Sciatic nerve (tissue), 2 donors: ENCODE data around the gene NR1D2. TPM values are rescaled to one million over a fixed set of nuclear protein-coding genes. Genes with fewer than 3 reads are reported as not detected.
"Not testable (repeated sequence)": the region's sequence is repeated elsewhere in the genome, so short reads cannot be mapped to it uniquely, and the experiment has no call there.

ENCODE experiments used
- ATAC-seq: fragments of 200-7000 bp; cut with Tn5 transposase; one replicate; pipeline ENCODE4 v1.9.1; 2020; ENCODE audit warnings: mild to moderate bottlenecking, moderate library complexity
- DNase-seq: peaks from one replicate; pipeline ENCODE4 v3.0.0-alpha.2; 2020; ENCODE audit warnings: low spot score
- intact Hi-C: fragments of 100-400 bp; cut with DNase I; formaldehyde crosslinking; loops from one replicate; pipeline ENCODE4 v1.14.2; 2022
- total RNA-seq: library from RNA; stranded (reverse); fragmentation: NEBNext Ultra II Directional; extraction: Animal tissue kit (Norgen Biotek cat#: 25700); gene quantifications from one replicate; pipeline ENCODE4 v1.2.1, GENCODE V29; 2021
- donor health status: DM: no; HTN: no; CAD: no.
- donor health status: DM: no; HTN: no; CAD: no.

Gene NR1D2
- total RNA-seq, 1 donor from 2014 or later, result 71.5 TPM

DNA sequence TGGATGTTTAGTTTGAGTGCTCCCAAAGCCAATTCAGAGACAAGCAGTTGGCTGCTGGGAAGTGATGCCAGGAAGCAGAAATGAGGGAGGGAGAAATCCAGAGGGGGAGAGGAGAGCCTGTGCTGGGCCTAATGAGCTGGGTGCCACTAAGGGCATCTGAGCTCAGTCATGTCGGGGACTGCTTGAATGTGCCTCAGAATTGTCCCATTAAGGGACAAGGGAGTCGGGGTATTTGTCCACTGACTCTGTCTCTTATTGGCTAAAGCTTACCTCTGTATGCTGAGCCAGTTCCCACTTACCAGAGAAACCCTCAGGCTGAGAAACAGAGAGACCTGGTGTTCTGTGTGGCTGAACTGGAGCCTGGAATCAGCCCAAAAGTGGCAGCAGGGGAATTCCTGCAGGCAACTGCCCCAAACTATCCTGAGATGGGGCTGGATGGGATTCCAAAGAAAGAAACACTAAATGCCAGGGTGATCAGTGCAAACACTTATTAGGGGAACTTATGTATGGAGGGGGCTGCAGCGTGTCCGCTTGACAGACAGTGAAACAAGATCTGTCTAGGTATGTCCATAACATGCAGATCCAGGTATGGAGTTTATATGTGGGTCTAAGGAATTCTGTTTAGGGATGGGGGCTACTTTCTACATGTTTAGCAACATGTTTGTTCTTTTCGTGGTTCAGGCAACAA lies 48.6 kb downstream of the NR1D2 start:
- intact Hi-C loops, result no loop called here
- no peak for DNase-seq
- peak; percentile 3 for ATAC-seq

- no peak for DNase-seq
- intact Hi-C loops, result no loop called here
- ATAC-seq, result no peak
These were observed 49.1 kb downstream of the NR1D2 start for GRCh38 chr3:23994244-23994569.

DNA sequence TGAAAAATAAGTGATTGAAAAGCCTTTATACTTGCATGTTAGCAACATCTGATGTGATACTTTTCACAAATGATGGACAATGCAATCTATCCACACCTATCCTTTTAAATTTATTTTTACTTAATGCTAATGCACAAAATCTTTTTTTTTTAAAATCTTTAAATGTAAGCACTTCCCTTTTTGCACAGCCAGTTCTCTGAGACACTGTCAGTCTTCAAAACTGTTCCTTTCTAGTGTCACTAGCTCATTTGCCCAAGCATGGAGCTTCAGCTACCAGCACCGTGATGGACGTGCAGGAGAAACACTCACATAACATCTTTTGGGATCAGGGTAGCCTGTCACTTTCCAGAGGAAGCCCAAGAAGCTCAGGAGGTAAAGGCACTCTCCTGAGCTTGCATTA lies 50.1 kb downstream of the NR1D2 start:
- intact Hi-C loops, result no loop called here
- ATAC-seq (no peak), DNase-seq (no peak)

DNA sequence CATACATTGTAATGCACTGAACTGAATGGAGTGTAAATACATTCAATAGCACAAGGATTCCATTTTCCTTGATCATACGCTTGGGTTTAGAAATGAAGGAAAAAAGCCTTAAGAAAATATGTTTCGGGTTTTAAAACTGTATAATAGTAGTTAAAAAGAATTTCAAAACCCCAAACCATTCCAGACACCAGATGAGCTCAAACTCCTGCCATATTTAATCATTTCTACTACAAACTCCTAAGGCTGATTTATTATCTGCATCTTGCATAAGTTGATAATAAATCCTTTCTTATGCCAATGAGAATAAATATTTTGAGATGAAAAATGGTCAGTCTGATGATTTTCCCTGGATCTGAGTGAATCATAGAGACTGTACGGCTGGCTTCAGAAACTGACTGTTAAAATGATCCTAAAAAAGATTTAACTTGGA lies 51.0 kb downstream of the NR1D2 start:
- intact Hi-C loops, result no loop called here
- DNase-seq, result no peak
- ATAC-seq, result no peak

DNA sequence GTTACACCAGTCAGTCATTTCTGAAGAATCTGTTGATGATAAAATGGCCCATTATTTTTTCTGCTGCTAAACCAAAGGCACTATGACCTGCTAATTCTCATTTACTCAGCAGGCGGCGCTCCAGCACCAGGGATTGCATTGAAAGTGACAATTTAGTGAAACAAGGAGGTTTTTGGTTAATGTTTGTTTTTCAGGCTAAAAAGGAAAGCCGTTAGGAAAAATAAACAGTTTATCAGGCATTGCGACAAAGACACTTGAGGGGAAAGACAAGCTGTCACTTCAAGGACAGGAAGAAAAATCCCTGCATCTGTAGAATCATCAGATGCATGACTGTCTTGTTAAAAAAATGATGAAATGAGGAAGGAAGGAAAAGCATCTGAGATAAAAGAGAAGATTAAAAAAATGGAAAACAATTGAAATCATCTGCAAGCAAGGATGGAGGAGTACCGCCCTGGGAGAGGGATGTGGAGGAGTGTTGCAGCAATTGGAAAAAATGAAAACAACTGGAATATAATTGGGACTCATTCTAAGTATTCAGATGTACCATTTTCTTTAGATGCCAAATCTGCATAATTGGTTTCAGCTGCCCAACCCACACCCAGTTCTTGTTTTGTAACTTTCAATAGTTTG lies 54.0 kb downstream of the NR1D2 start:
- DNase-seq, result peak; percentile 88
- peak; percentile 62 for ATAC-seq
- intact Hi-C loops, result no loop called here

DNA sequence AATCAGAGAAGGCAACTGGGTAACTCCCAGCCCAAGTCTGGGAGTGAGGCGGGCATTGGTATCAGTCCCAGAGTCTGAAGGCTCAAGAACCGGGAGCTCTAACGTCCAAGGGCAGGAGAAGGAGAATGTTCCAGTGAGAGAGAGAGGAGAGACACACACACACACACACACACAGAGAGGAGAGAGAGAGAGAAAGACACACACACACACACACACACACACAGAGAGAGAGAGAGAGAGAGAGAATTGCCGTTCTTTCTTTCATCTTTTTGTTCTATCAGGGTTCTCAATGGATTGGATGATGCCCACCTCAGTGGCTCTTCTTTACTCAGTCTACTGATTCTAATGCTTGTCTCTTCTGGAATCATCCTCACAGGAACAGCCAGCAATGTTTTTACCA lies 57.0 kb downstream of the NR1D2 start:
- ATAC-seq (no peak), DNase-seq (no peak)
- intact Hi-C loops, result loop anchor here (10.0 kb wide), 1 partner anchor 233 kb away; no protein-coding TSS in a partner anchor

GRCh38 chr3:24003466-24003865 lies 58.4 kb downstream of the NR1D2 start:
- intact Hi-C loops, result loop anchor here (10.0 kb wide), 1 partner anchor 231 kb away; no protein-coding TSS in a partner anchor
- DNase-seq (no peak), ATAC-seq (no peak)

DNA sequence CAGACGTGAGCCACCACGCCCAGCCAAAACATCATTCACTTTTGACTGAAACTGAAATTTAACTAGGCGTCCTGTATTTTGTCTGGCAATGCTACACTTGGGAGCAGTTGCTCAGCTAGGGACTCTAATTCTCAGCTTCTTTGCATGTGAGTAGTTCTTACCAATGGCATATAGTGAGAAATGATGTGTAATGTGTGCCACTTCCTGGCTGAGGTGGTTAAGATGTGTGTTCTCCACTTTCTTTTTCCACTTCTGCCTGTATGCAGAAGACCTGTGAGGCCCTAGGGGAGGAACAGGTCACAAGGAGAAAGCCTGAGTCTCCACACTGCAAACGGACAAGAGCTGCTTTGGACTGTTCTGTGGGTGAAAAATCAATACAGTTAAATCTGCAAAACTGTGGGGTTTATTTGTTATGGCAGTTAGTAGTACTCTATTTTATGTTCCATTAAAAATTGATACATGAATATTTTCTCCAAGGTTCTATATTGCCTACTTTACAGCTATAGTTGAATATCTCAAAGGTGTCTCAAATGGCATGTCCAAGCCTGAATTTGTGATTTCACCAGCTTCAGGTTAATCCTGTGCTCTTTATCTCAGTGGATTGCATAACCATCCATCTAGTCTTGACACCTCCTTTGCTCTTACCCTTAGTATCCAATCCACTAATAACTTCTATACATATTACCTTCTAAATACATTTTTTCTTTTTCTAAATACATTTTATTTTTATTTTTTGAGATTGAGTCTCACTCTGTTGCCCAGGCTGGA lies 59.3 kb downstream of the NR1D2 start:
- intact Hi-C loops, result loop anchor here (10.0 kb wide), 1 partner anchor 230 kb away; no protein-coding TSS in a partner anchor
- DNase-seq (no peak), ATAC-seq (no peak)

GRCh38 chr3:24005669-24006068 lies 60.6 kb downstream of the NR1D2 start:
- intact Hi-C loops, result loop anchor here (10.0 kb wide), 1 partner anchor 229 kb away; no protein-coding TSS in a partner anchor
- ATAC-seq (no peak), DNase-seq (no peak)

GRCh38 chr3:24010834-24011233 lies 65.7 kb downstream of the NR1D2 start:
- ATAC-seq, intact Hi-C loops, DNase-seq: not testable (repeated sequence)

GRCh38 chr3:24012589-24013269 lies 67.6 kb downstream of the NR1D2 start:
- intact Hi-C loops, result no loop called here
- no peak for ATAC-seq
- DNase-seq, result no peak

DNA sequence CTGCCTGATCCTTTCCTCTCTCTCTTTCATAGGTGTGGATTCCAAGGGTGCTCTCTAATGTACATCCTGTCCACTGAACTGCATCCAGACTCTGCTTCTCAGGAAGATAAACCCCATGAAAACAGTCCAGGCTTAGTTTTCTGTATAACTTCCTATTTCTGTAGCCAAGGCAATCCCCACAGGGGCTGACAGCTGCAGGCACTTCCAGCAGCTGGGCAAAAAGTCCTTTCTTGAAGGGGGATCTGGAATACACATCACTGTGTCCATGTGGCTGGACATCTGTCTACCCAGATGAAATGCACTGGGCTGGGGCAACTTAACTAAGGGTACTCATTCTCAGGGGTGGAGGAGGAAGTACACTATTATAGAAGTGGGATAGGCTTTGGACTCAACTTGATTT lies 72.2 kb downstream of the NR1D2 start:
- DNase-seq (no peak), ATAC-seq (peak; percentile 86)
- intact Hi-C loops, result no loop called here

GRCh38 chr3:24018784-24019570 lies 73.9 kb downstream of the NR1D2 start:
- intact Hi-C loops, result no loop called here
- ATAC-seq (peak; percentile 24), DNase-seq (no peak)

- intact Hi-C loops, result no loop called here
- DNase-seq (no peak), ATAC-seq (no peak)
These were observed 74.5 kb downstream of the NR1D2 start for GRCh38 chr3:24019585-24019984.

DNA sequence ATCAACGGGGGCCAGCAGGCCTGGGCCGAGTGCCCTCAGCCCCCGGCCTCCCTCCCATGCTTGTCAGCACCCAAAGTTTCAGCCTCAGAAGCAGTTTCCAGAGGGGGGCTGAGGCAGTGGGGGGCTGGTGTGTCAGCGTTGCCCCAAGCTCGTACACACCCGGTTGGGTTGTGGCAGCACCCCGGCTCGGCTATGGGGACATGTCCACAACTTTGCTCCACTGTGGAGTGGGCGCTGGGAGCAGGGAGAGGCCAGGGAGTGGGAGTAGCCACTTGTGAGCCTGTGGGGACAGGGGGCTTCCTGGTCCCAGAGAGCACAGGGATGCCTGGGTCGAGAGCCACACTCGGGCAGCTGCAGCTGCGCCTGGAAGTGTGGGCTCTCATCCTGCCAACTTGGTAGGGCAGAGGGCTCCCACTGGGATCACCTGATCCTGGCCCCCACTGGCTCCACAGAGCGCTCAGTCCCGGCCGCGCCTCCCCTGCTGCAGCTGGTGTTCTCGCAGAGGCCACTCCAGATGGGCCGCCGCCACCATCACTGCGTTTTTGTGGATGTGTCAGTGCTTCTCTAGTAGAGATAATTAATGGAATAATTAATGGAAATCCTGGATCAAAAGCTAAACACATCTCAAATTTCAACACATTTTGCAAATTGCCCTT lies 75.1 kb downstream of the NR1D2 start:
- no peak for ATAC-seq
- no peak for DNase-seq
- intact Hi-C loops, result no loop called here

GRCh38 chr3:24023197-24023596 lies 78.1 kb downstream of the NR1D2 start:
- DNase-seq (no peak), ATAC-seq (no peak)
- intact Hi-C loops, result no loop called here

DNA sequence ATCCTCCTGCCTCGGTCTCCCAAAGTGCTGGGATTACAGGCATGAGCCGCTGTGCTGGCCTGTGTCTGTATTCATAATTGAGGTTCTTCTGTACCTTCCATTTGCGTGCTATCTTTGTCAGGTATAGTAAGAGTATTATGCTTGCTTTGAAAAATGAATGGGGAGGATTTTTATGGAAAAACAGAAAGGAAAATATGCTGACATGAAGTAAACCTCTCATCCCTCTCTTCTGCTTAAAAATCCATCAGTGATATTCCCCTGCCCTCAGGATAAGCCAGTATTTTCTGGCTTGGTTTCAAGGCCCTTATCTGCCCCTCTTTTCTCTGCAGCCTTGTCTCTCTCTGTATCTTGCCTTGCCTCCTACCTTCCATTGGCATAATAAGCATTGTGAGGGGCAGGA lies 80.7 kb downstream of the NR1D2 start:
- no peak for DNase-seq
- ATAC-seq, result no peak
- intact Hi-C loops, result no loop called here

DNA sequence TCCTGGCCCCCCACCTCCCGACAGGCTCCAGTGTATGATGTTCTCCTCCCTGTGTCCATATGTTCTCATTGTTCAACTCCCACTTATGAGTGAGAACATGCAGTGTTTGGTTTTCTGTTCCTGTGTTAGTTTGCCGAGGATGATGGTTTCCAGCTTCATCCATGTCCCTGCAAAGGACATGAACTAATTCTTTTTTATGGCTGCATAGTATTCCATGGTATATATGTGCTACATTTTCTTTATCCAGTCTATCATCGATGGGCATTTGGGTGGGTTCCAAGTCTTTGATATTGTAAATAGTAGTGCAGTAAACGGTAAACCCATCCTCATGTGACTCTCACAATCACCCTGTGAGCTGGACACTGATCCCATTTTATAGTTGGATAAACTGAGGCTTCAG lies 81.6 kb downstream of the NR1D2 start:
- ATAC-seq, DNase-seq, intact Hi-C loops: not testable (repeated sequence)
